HepG2 (cell line): ENCODE data around the gene UBTD1. TPM values are rescaled to one million over a fixed set of nuclear protein-coding genes. Genes with fewer than 3 reads are reported as not detected.

Experiments
- ELF3 ChIP-seq: IDR thresholded peaks from 2 replicates; pipeline ENCODE4 v1.6.1; 2016; ENCODE audit warnings: missing genetic modification reagents, missing compliant biosample characterization
- FOXK1 ChIP-seq: sonication (generic); formaldehyde crosslinking; IDR thresholded peaks from 2 replicates; pipeline ENCODE4 v1.4.0; 2020; ENCODE audit warnings: low read depth, missing genetic modification reagents, borderline replicate concordance
- HES4 ChIP-seq: sonication (generic); formaldehyde crosslinking; IDR thresholded peaks from 2 replicates; pipeline ENCODE4 v1.9.0; 2021; ENCODE audit warnings: mild to moderate bottlenecking, missing genetic modification reagents, borderline replicate concordance
- KDM4B ChIP-seq: sonication (generic); formaldehyde crosslinking; IDR thresholded peaks from 2 replicates; pipeline ENCODE4 v1.4.0; 2020; ENCODE audit warnings: missing genetic modification reagents
- MLLT10 ChIP-seq: sonication (generic); formaldehyde crosslinking; IDR thresholded peaks from 2 replicates; pipeline ENCODE4 v1.4.0; 2020; ENCODE audit warnings: missing genetic modification reagents
- NCOA2 ChIP-seq: sonication (generic); formaldehyde crosslinking; IDR thresholded peaks from 2 replicates; pipeline ENCODE4 v1.8.0; 2022; ENCODE audit warnings: inconsistent platforms
- NONO ChIP-seq, 2 experiments: fragments of 450-650 bp in 1 of 2; sonication (generic) in 1 of 2; formaldehyde crosslinking in 1 of 2; IDR thresholded peaks in 1 of 2; conservative IDR thresholded peaks in 1 of 2; 2 replicates each; pipeline versions ENCODE4 v1.6.1 to v1.8.0; 2017 to 2022; ENCODE audit warnings: mild to moderate bottlenecking in 1 of 2, missing genetic modification reagents in 1 of 2, moderate library complexity in 1 of 2
- NR2F1 ChIP-seq, 2 experiments: fragments of 450-650 bp in 1 of 2; formaldehyde crosslinking in 1 of 2; IDR thresholded peaks; 2 replicates each; pipeline versions ENCODE4 v1.5.0 to v1.6.1; 2016 to 2020; ENCODE audit warnings: mild to moderate bottlenecking in 1 of 2, missing compliant biosample characterization in 1 of 2, missing genetic modification reagents in 1 of 2, moderate library complexity in 1 of 2
- PTBP1 ChIP-seq: fragments of 200-400 bp; formaldehyde crosslinking; IDR thresholded peaks from 2 replicates; pipeline ENCODE4 v1.6.1; 2018; ENCODE audit warnings: low read length, low read depth; ENCODE audit not compliant: poor library complexity, severe bottlenecking
- RCOR2 ChIP-seq: IDR thresholded peaks from 2 replicates; pipeline ENCODE4 v1.6.1; 2016; ENCODE audit warnings: missing biosample characterization, missing genetic modification reagents
- REL ChIP-seq: sonication (generic); formaldehyde crosslinking; conservative IDR thresholded peaks from 2 replicates; pipeline ENCODE4 v1.8.0; 2022; ENCODE audit warnings: mild to moderate bottlenecking, missing genetic modification reagents, moderate library complexity
- SRSF1 ChIP-seq: fragments of 200-400 bp; formaldehyde crosslinking; optimal IDR thresholded peaks from 2 replicates; pipeline ENCODE3; 2017; ENCODE audit warnings: mild to moderate bottlenecking, low read depth, low read length, moderate library complexity
- XRCC5 ChIP-seq: fragments of 200-400 bp; formaldehyde crosslinking; optimal IDR thresholded peaks from 2 replicates; pipeline ENCODE3; 2017; ENCODE audit warnings: mild to moderate bottlenecking, low read length
- ZIK1 ChIP-seq: sonication (generic); formaldehyde crosslinking; IDR thresholded peaks from 2 replicates; pipeline ENCODE4 v1.5.0; 2020; ENCODE audit warnings: mild to moderate bottlenecking, low read depth, missing genetic modification reagents, borderline replicate concordance
- ZNF746 ChIP-seq: sonication (generic); formaldehyde crosslinking; IDR thresholded peaks from 2 replicates; pipeline ENCODE4 v1.8.0; 2022; ENCODE audit warnings: mild to moderate bottlenecking, missing genetic modification reagents
- polyA plus RNA-seq, 8 experiments: library from polyadenylated mRNA; depleted of rRNA in 3 of 8; stranded (reverse) in 7 of 8; unstranded in 1 of 8; fragments of >200 nt; fragmentation: Illumina TruSeq in 4 of 8; extraction: Trizol in 4 of 8; gene quantifications; 2 replicates each; pipeline versions ENCODE4 v1.2.1 to v1.2.3, GENCODE V29; 2011 to 2016; ENCODE audit warnings: low read depth in 4 of 8, missing spikeins in 1 of 8, mixed read lengths in 1 of 8; ENCODE audit not compliant: insufficient read depth in 1 of 8
- total RNA-seq, 5 experiments: library from RNA; depleted of rRNA; stranded (reverse); fragments of >200 nt; fragmentation: Illumina TruSeq; extraction: Trizol; gene quantifications; 2 replicates each; pipeline ENCODE4 v1.2.3, GENCODE V29; 2016; ENCODE audit warnings: low read depth in 1 of 5
- TF ChIP-seq, protein P1 (sequence below): sonication (generic); formaldehyde crosslinking; IDR thresholded peaks from 2 replicates; pipeline ENCODE4 v1.4.0; 2020; ENCODE audit warnings: missing genetic modification reagents
- TF ChIP-seq, protein P2 (sequence below): sonication (generic); formaldehyde crosslinking; IDR thresholded peaks from 2 replicates; pipeline ENCODE4 v1.5.0; 2020; ENCODE audit warnings: missing genetic modification reagents, mild to moderate bottlenecking, borderline replicate concordance
- TF ChIP-seq, protein P3 (sequence below): sonication (generic); formaldehyde crosslinking; conservative IDR thresholded peaks from 2 replicates; pipeline ENCODE4 v1.8.0; 2022; ENCODE audit warnings: mild to moderate bottlenecking, moderate library complexity, missing genetic modification reagents
- TF ChIP-seq, protein P4 (sequence below): sonication (generic); formaldehyde crosslinking; IDR thresholded peaks from 2 replicates; pipeline ENCODE4 v1.8.0; 2022; ENCODE audit warnings: mild to moderate bottlenecking, missing genetic modification reagents; ENCODE audit not compliant: insufficient replicate concordance

Gene UBTD1
- total and polyA plus RNA-seq, 2 of the 13 experiments (the other 11 are each of a cell fraction or from before 2014, with no cell fraction given) = 7.9 to 10.0 TPM

DNA sequence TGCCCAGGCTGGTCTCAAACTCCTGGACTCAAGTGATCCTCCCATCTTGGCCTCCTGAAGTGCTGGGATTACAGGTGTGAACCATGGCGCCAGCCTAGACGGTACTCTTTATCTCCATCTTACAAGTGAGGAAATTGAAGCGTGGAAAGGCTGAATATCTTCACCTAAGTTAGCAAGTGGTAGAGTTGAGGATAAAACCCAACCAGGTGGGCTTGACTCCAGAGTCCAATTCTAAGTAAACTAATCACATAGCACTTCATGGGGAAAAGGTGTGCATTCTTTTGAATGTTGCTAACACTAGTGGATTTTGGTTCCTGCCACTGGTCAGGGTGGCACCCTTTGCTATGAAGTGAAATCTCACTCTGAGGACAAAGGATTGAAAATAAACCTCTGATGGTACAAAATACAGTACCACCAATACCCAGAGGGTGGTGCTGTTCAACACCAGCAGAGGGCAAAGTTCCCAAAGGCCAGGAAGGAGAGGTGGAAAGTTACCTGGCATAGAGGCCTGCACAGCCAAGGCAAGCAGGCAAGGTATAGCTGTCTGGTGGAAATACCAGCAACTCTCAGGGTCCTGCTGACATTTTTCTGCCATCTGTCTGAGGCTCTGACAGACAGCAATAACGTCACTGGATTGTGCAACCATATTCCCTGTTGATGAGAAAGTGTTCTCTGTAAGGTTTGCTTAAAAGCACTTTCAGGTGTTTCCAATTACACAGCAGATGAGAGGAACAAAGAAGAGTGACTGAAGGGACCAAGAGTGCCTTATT is 35.2 kb upstream of the UBTD1 start (continued):
- TF ChIP-seq XRCC5 (peak; percentile 91), FOXK1 (CRISPR knock-in tag) (0 out of 2 replicates have a peak, but pooled peaks have one; percentile 26), SRSF1 (no peak), ELF3 (peak; percentile 53; the same call in 1 of the 2 replicates), REL (CRISPR knock-in tag) (no peak), PTBP1 (no peak), RCOR2 (CRISPR knock-in tag) (peak; percentile 37; the same call in 1 of the 2 replicates), NR2F1 (CRISPR knock-in tag; IDR thresholded peaks at IDR 0.05) (peak in 1 of 2 experiments; percentile 57; a peak in 2 of 4 replicates), HES4 (CRISPR knock-in tag) (no peak), ZNF746 (CRISPR knock-in tag) (no peak), NCOA2 (CRISPR knock-in tag) (0 out of 2 replicates have a peak, but pooled peaks have one; percentile 32), ZIK1 (CRISPR knock-in tag) (no peak), NONO (IDR thresholded peaks at IDR 0.05) (no peak), NONO (CRISPR knock-in tag; conservative IDR thresholded peaks at IDR 0.05) (0 out of 2 replicates have a peak, but pooled peaks have one; percentile 26), KDM4B (CRISPR knock-in tag) (no peak), MLLT10 (no peak)
- TF ChIP-seq, protein P1, sequence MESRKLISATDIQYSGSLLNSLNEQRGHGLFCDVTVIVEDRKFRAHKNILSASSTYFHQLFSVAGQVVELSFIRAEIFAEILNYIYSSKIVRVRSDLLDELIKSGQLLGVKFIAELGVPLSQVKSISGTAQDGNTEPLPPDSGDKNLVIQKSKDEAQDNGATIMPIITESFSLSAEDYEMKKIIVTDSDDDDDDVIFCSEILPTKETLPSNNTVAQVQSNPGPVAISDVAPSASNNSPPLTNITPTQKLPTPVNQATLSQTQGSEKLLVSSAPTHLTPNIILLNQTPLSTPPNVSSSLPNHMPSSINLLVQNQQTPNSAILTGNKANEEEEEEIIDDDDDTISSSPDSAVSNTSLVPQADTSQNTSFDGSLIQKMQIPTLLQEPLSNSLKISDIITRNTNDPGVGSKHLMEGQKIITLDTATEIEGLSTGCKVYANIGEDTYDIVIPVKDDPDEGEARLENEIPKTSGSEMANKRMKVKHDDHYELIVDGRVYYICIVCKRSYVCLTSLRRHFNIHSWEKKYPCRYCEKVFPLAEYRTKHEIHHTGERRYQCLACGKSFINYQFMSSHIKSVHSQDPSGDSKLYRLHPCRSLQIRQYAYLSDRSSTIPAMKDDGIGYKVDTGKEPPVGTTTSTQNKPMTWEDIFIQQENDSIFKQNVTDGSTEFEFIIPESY (CRISPR knock-in tag) = 0 out of 2 replicates have a peak, but pooled peaks have one; percentile 11
- TF ChIP-seq, protein P2, sequence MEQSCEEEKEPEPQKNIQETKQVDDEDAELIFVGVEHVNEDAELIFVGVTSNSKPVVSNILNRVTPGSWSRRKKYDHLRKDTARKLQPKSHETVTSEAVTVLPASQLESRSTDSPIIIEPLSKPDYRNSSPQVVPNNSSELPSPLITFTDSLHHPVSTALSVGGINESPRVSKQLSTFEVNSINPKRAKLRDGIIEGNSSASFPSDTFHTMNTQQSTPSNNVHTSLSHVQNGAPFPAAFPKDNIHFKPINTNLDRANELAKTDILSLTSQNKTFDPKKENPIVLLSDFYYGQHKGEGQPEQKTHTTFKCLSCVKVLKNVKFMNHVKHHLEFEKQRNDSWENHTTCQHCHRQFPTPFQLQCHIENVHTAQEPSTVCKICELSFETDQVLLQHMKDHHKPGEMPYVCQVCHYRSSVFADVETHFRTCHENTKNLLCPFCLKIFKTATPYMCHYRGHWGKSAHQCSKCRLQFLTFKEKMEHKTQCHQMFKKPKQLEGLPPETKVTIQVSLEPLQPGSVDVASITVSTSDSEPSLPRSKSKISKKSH (CRISPR knock-in tag) = no peak
- TF ChIP-seq, protein P3, sequence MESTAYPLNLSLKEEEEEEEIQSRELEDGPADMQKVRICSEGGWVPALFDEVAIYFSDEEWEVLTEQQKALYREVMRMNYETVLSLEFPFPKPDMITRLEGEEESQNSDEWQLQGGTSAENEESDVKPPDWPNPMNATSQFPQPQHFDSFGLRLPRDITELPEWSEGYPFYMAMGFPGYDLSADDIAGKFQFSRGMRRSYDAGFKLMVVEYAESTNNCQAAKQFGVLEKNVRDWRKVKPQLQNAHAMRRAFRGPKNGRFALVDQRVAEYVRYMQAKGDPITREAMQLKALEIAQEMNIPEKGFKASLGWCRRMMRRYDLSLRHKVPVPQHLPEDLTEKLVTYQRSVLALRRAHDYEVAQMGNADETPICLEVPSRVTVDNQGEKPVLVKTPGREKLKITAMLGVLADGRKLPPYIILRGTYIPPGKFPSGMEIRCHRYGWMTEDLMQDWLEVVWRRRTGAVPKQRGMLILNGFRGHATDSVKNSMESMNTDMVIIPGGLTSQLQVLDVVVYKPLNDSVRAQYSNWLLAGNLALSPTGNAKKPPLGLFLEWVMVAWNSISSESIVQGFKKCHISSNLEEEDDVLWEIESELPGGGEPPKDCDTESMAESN (CRISPR knock-in tag) = 0 out of 2 replicates have a peak, but pooled peaks have one; percentile 43
- TF ChIP-seq, protein P4, sequence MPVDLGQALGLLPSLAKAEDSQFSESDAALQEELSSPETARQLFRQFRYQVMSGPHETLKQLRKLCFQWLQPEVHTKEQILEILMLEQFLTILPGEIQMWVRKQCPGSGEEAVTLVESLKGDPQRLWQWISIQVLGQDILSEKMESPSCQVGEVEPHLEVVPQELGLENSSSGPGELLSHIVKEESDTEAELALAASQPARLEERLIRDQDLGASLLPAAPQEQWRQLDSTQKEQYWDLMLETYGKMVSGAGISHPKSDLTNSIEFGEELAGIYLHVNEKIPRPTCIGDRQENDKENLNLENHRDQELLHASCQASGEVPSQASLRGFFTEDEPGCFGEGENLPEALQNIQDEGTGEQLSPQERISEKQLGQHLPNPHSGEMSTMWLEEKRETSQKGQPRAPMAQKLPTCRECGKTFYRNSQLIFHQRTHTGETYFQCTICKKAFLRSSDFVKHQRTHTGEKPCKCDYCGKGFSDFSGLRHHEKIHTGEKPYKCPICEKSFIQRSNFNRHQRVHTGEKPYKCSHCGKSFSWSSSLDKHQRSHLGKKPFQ (CRISPR knock-in tag) = no peak
